Left renal pelvis (tissue), 4 donors: ENCODE measurements around the gene RAB20. TPM values are rescaled to one million over a fixed set of nuclear protein-coding genes. Genes with fewer than 3 reads are reported as not detected.
"Not testable (repeated sequence)": the region's sequence is repeated elsewhere in the genome, so short reads cannot be mapped to it uniquely, and the experiment has no call there.

Experiments
- DNase-seq, 4 donors: peaks; one replicate each; pipeline ENCODE4 v3.0.0-alpha.2; 2013; ENCODE audit warnings: low read depth in 4 of 4, low spot score in 3 of 4
- polyA plus RNA-seq, 4 donors: library from polyadenylated mRNA; unstranded; fragments of 120-200 nt; gene quantifications; one replicate each; pipeline ENCODE4 v1.2.1, GENCODE V29; 2013; ENCODE audit not compliant: insufficient read length in 4 of 4

The RAB20 gene
- polyA plus RNA-seq, result 1 to 10 TPM; 6.9 to 9.7 (median 7.9) TPM

GRCh38 chr13:110561344-110562035, at the start of gene RAB20:
Gene RAB20 (minus strand): TSS chr13:110561722. CDS start chr13:110561519, 203 bp downstream.
- DNase-seq, result peak in 1 of 4 donors; percentile 67

DNA sequence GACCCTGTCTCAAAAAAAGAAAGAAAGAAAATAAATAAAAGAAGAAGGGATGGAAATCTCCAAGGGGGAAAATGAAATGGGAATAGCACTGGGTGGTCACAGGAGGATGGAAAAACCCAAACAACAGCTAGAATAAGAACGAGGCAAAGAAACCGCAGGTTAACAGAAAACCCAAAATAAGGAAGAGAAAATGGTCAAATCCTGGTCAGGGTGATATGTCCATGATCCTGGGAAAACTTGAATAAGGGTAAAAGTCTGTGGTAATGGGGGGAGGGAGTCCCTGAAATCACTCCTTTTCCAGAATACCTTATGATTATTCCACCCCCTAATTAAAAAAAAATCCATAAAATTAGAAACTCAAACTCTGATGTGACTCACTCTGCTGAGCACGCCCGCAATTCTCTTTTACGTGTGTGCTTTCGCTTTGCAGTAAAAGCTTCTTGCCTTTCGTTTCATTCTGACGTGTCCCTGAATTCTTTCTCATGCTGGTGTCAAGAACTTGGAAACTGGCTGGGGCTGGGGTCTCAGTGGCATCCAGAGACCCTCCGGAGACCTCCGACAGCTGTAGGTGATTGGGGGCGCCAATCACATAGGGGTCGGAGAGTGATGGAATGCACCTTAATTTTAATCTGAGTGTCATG, 49.6 kb upstream of the RAB20 start:
- no peak for DNase-seq

DNA sequence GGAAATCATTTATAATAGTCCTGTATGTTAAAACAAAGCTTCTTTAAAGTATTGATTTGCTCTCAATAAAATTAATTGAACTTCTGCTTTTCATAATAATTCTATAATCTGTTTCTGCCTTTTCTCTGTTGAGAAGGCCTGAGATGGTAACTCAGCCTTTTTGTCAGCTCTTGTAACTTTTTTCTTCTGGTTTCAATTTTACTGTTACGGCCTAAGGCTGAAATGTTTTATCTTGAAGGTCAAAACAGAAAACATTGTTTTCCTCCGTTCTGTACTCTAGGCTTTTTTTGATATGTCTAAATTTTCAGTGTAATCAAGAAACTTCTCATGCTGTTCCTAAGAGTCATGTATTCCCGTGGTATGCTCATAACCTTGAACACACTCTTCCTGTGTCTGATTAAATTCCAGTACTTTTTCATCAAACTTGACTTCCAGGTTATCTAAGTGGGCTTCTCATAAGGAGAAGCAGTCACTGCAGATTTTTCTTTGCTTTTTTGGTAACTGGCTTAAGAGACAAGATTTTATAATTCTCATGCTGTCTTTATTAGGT, 46.2 kb upstream of the RAB20 start:
- DNase-seq, result no peak

DNA sequence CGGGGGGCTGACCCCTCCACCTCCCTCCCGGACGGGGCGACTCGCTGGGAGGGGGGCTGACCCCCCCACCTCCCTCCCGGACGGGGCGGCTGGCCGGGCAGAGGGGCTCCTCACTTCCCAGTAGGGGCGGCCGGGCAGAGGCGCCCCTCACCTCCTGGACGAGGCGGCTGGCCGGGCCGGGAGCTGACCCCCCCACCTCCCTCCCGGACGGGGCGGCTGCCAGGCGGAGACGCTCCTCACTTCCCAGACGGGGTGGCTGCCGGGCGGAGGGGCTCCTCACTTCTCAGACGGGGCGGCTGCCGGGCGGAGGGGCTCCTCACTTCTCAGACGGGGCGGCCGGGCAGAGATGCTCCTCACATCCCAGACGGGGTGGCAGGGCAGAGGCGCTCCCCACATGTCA, 44.8 kb upstream of the RAB20 start:
- DNase-seq, result not testable (repeated sequence)

DNA sequence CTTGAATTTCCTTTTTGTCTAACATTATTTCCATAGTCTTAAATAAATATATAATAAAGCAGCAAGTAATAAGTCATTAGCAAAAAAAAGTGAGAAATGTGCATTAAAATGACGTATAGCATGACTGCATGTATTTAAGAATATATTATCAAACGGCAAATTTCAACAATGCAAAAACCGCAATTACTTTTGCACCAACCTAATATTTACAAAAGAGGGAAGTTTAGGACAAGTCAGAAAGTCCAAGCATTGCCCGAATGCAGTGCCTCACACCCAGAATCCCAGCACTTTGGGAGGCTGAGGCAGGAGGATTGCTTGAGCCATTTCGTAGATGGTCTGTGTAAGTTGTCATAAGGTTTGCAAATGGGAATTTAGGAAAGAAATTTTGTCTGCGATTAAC, 43.6 kb upstream of the RAB20 start:
- no peak for DNase-seq

GRCh38 chr13:110600980-110601379, 39.5 kb upstream of the RAB20 start:
- no peak for DNase-seq

DNA sequence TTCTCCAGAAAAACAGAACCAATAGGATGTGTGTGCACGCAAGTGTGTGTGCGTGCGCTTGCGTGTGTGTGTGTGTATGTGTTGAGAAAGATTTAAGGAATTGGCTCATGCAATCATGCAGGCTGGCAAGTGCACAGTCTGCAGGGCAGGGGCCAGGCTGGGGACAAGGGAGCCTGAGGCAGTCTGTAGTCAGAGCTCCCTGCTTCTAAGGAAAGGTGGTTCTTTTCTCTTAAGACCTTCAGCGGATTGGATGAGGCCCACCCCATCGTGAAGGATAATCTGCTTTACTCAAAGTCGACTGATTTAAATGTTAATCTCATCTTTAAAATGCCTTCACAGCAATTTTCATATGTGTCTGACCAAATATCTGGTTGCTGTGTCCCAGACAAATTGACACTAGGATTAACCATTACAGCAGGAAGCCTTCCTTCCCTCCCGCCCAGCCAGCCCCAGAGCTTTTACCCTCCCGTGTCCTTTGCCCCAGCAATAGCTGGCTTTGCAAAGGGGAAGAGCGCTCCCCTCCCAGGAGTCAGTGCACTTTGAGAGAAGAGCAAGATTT, 38.8 kb upstream of the RAB20 start:
- no peak for DNase-seq

DNA sequence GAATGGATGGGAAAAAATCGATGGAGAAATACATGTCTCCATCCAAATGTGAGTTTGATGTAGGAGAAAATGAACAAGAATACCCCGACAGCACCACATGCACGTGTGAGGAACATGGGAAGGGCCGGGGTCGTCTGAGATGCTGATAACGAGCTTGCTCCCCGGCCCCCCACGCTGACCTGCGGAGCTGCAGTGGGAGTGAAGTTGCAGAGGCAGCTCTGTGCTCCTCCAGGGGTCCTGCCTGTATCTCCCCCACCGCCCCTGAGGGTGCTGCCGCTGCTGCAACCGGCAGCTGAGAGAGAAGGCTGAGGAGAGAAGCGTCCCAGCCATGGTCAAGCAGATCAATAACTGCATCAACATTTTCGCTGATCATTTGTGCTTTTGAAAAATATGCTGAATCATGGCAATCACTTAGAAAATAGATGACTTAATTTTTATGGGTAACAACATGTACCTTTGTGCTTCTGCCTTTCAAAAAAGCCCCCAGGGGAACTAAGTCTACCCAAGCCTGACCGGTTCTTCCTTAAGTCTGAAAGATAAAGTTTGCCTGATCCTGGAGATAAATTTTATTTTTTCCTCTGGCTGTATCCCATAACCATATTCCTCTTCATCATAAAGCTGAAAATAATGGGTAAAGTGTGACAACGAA, 35.6 kb upstream of the RAB20 start:
- DNase-seq, result no peak

GRCh38 chr13:110593430-110594130, 32.1 kb upstream of the RAB20 start:
- no peak for DNase-seq

DNA sequence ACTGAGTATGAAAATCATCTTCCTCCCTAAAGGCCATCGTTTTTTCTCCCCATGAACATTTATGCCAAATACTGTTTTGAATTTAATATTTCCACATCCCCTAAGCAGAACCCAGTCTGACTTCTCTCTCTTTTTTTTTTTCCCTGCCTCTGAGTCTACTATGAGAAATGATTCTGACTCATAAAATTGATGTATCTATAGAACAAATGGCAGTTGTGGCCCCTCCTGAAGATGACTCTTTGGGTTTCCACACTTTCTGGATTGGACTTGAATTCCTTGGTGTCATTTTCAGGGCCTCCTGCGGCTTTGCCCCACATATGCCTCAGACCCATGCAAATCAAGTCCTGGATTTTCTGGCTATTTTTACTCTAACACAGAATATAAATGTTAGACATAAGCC, 31.1 kb upstream of the RAB20 start:
- no peak for DNase-seq

- no peak for DNase-seq
Observed at GRCh38 chr13:110590577-110590976, 29.1 kb upstream of the RAB20 start.

DNA sequence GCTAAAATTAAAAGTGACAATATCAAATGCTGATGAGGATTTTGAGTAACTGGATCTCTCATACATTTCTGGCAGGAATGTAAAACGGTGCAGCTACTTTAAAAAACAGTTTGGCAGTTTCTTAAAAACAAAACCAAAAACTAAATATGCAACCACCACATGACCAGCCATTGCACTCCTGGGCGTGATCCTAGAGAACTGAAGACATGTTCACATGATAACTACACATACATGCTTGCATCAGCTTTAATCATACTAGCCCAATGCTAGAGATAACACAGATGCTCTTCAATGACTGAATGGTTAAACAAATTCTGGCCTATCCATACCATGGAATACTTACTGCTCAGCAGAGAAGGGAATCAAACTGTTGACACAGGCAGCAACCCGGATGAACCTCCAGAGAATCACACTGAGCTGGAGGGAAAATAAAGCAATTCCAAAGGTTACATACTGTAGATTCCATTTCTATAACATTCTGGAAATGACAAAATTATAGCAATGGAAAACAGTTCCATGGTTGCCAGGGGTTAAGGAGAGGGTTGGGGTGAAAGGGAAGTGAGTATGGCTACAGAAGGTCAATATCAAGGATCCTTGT, 28.4 kb upstream of the RAB20 start:
- no peak for DNase-seq

- DNase-seq, result no peak
Observed at GRCh38 chr13:110583178-110583865, 21.8 kb upstream of the RAB20 start.

- DNase-seq, result no peak
Observed at GRCh38 chr13:110582421-110582954, 21.0 kb upstream of the RAB20 start.

- no peak for DNase-seq
Observed at GRCh38 chr13:110581506-110582185, 20.1 kb upstream of the RAB20 start.

DNA sequence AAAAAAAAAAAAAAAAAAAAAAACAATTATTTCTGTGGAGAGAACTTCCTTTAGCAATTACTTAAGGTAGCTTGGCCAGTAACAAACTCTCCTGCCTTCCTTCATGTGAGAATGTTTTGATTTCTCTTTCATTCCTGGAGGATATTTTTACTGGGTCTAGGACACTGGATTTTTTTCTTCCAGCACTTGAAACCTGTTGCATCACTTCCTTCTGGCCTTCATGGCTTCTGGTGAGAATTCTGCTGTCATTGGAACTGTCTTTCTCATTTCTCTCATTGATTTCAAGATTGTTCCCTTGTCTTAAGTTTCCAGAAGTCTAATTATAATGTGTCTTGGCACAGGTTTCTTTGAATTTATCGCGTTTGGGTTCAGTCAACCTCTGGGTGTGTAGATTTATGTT, 19.3 kb upstream of the RAB20 start:
- no peak for DNase-seq

DNA sequence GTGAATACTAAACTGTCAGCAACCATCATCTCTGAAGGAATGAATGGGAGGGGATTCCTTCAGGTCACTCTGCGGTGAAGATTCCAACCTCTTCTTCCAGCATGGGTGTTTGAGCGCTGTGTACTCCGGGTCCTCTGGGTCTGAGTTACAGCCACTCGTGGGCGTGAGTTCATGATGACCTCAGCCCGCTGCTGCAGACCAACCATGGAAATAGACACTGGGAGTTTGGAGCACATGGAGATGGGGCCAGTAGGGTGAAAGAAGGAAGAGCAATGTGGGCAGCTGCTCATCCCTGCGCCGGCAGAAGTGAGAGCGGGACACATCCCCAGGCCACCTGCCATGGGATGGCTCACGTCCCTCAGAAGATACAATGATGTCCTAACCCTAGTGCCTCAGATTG, 16.8 kb upstream of the RAB20 start:
- no peak for DNase-seq

DNA sequence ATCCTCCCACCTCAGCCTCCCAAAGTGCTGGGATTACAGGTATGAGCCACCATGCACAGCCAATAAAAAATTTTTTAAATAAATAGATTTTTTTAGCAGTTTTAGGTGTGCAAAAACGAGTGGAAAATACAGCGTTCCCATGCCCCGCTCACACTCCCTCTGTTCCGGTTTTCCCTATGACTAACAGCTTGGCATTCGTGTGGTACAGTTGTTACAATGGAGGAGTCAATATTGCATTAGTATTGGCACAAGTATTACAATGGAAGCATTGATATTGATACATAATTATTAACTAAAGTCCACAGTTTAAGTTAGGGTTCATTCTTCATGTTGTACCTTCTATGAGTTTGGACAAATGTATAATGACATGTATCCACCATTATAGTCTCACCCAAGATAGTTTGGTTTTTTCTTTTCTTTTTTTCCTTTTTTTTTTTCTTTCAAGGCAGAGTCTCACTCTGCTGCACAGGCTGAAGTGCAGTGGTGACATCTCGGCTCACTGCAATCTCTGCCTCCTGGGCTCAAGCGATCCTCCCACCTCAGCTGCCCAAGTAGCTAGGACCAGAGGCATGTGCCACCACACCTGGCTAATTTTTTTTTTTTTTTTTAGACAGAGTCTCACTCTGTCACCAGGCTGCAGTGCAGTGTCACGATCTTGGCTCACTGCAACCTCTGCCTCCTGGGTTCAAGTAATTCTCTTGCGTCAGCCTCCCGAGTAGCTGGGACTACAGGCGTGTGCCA, 15.4 kb upstream of the RAB20 start:
- no peak for DNase-seq
